Ishikawa (cell line): ENCODE data around the gene CPNE6.

Experiments
- CEBPB ChIP-seq: IDR thresholded peaks from 2 replicates; pipeline ENCODE4 v1.6.1; 2012
- CREB1 ChIP-seq: IDR thresholded peaks from 2 replicates; pipeline ENCODE4 v1.6.1; 2012; ENCODE audit warnings: low read depth
- EGR1 ChIP-seq: IDR thresholded peaks from 2 replicates; pipeline ENCODE4 v1.6.1; 2012
- EP300 ChIP-seq: IDR thresholded peaks from 2 replicates; pipeline ENCODE4 v1.6.1; 2012; ENCODE audit warnings: borderline replicate concordance
- FOXM1 ChIP-seq: IDR thresholded peaks from 2 replicates; pipeline ENCODE4 v1.6.1; 2012; ENCODE audit warnings: low read depth, borderline replicate concordance
- NFIC ChIP-seq: IDR thresholded peaks from 2 replicates; pipeline ENCODE4 v1.6.1; 2012
- RAD21 ChIP-seq: IDR thresholded peaks from 2 replicates; pipeline ENCODE4 v1.6.1; 2012; ENCODE audit warnings: low read depth
- TAF1 ChIP-seq: IDR thresholded peaks from 2 replicates; pipeline ENCODE4 v1.6.1; 2012; ENCODE audit warnings: low read depth, mild to moderate bottlenecking
- TCF12 ChIP-seq: IDR thresholded peaks from 2 replicates; pipeline ENCODE4 v1.6.1; 2012; ENCODE audit warnings: low read depth
- TEAD4 ChIP-seq: IDR thresholded peaks from 2 replicates; pipeline ENCODE4 v1.6.1; 2012
- YY1 ChIP-seq: IDR thresholded peaks from 2 replicates; pipeline ENCODE4 v1.6.1; 2012; ENCODE audit warnings: low read depth
- ZBTB7A ChIP-seq: IDR thresholded peaks from 2 replicates; pipeline ENCODE4 v1.6.1; 2012; ENCODE audit warnings: low read depth
- TF ChIP-seq, protein P1 (sequence below): IDR thresholded peaks from 2 replicates; pipeline ENCODE4 v1.6.1; 2012; ENCODE audit warnings: low read depth, mild to moderate bottlenecking
- TF ChIP-seq, protein P2 (sequence below): IDR thresholded peaks from 2 replicates; pipeline ENCODE4 v1.6.1; 2012
- TF ChIP-seq, protein P3 (sequence below): IDR thresholded peaks from 2 replicates; pipeline ENCODE4 v1.6.1; 2012

Gene CPNE6

DNA sequence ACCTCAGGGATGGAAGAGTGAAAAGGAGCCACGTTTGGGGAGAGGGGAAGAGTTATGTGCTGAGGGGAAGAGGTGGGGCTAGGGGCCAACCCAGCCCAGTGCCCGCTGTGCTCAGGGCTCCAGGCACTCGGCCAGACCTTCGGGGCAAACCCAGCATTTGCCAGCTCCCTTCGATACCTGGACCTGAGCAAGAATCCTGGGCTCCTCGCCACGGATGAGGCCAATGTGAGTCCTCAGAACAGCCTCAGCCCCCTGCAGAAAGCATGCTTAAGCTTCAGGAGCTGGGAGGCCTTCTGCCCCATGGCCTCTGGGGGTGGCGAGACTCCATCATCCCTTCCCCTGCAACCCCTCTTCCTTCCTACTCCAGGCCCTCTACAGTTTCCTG lies 14.6 kb upstream of the CPNE6 start:
- TF ChIP-seq ZBTB7A (no peak), TCF12 (no peak), CREB1 (no peak), RAD21 (no peak), CEBPB (no peak), FOXM1 (no peak)
- TF ChIP-seq, protein P1, sequence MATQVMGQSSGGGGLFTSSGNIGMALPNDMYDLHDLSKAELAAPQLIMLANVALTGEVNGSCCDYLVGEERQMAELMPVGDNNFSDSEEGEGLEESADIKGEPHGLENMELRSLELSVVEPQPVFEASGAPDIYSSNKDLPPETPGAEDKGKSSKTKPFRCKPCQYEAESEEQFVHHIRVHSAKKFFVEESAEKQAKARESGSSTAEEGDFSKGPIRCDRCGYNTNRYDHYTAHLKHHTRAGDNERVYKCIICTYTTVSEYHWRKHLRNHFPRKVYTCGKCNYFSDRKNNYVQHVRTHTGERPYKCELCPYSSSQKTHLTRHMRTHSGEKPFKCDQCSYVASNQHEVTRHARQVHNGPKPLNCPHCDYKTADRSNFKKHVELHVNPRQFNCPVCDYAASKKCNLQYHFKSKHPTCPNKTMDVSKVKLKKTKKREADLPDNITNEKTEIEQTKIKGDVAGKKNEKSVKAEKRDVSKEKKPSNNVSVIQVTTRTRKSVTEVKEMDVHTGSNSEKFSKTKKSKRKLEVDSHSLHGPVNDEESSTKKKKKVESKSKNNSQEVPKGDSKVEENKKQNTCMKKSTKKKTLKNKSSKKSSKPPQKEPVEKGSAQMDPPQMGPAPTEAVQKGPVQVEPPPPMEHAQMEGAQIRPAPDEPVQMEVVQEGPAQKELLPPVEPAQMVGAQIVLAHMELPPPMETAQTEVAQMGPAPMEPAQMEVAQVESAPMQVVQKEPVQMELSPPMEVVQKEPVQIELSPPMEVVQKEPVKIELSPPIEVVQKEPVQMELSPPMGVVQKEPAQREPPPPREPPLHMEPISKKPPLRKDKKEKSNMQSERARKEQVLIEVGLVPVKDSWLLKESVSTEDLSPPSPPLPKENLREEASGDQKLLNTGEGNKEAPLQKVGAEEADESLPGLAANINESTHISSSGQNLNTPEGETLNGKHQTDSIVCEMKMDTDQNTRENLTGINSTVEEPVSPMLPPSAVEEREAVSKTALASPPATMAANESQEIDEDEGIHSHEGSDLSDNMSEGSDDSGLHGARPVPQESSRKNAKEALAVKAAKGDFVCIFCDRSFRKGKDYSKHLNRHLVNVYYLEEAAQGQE, result no peak

DNA sequence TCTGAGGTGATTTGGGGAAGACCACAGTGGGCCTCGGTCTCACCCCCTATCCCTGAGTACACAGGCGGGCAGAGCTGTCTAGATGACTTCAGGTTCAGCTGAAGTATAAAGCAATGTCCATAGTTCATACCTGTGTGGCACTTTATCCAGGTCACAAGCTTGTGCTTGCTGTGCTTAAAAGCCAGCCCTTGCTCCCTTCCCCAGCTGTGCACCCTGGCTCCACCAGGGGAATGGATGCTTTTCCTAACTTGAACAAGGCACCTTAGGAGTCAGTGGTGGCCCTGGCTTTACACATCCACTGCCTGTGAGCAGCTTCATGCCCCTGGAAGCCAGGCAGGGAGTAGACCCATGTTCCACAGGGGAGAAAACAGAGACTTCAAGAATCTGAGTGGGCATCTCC lies 14.1 kb upstream of the CPNE6 start:
- TF ChIP-seq, protein P2, sequence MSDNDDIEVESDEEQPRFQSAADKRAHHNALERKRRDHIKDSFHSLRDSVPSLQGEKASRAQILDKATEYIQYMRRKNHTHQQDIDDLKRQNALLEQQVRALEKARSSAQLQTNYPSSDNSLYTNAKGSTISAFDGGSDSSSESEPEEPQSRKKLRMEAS, result no peak
- TF ChIP-seq, protein P3, sequence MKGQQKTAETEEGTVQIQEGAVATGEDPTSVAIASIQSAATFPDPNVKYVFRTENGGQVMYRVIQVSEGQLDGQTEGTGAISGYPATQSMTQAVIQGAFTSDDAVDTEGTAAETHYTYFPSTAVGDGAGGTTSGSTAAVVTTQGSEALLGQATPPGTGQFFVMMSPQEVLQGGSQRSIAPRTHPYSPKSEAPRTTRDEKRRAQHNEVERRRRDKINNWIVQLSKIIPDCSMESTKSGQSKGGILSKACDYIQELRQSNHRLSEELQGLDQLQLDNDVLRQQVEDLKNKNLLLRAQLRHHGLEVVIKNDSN, result no peak
- TF ChIP-seq, protein P1, result no peak
- TF ChIP-seq NFIC (no peak), TEAD4 (no peak), CEBPB (no peak), CREB1 (no peak), FOXM1 (no peak), YY1 (no peak), RAD21 (no peak), ZBTB7A (no peak), EGR1 (no peak), TAF1 (no peak), TCF12 (no peak), EP300 (no peak)

DNA sequence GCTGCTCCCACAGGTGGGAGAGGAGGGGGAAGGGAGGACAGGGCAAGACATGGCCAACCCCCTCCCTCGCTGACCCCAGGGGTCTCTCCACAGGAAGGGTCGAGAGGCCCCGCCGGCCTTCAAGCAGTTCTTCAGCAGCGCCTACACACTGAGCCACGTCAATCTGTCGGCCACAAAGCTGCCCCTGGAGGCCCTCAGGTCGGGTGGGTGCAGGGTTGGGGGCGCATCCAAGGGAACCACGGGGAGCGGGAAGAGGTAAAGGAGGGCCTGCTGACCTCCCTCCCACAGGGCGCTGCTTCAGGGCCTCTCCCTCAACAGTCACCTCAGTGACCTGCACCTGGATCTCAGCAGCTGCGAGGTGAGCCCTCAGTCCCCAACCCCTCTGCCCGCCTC lies 13.5 kb upstream of the CPNE6 start:
- TF ChIP-seq NFIC, result no peak
- TF ChIP-seq EGR1, result no peak

DNA sequence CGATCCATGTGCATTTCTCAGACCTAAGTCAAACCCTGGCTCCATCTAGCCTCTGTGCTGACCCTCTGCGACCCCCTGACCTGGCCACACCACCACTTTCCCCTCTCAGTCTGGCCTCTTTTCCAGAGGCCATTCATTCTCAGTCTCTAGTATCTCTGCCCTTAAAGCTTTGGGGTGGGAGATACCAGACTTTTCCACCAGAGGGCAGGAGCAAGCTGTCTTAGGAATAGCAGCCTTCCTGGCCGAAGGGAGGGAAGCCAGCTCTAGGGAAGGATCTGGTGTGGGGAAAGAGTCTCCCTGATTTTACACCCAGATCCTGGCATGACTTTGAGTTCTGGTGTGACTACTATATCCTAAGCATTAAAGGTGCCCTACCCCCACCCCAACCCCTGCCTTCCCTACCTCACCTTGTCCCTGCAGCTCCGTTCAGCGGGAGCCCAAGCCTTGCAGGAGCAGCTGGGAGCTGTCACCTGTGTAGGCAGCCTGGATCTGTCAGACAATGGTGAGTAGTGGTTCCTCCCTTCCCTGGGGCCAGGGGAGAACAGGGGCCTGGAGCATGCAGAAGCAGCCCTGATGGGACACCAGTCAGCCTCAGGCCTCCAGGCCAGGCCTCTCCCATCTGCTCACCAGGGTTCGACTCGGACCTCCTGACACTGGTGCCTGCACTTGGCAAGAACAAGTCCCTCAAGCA lies 13.0 kb upstream of the CPNE6 start:
- TF ChIP-seq YY1 (no peak), RAD21 (peak; percentile 98)

DNA sequence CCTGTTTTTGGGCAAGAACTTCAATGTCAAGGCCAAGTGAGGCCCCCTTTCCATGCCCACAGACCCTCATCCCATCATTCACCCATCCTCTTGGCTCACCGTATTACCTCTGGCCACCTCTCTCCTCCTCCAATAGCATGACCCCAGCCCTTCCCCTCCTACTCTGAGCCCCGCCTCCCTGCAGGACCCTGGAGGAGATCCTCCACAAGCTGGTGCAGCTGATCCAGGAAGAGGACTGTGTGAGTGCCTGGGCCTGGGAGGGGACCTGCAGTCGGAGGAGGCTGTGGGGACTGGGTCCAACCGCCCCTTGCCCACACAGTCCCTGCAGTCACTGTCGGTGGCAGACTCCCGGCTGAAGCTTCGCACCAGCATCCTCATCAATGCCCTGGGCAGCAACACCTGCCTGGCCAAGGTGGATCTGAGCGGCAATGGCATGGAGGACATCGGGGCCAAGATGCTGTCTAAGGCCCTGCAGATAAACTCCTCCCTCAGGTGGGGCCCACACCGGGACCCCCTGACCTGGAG lies 12.3 kb upstream of the CPNE6 start:
- TF ChIP-seq RAD21, result no peak
- TF ChIP-seq, protein P3, result no peak
- no peak for TF ChIP-seq FOXM1
- no peak for TF ChIP-seq EP300
- TF ChIP-seq TCF12, result no peak
- no peak for TF ChIP-seq CREB1
- TF ChIP-seq CEBPB, result no peak
- TF ChIP-seq ZBTB7A, result no peak
- no peak for TF ChIP-seq YY1
- TF ChIP-seq TEAD4, result no peak
- TF ChIP-seq, protein P2, result no peak
- no peak for TF ChIP-seq NFIC
- TF ChIP-seq, protein P1, result no peak
- TF ChIP-seq EGR1, result no peak
- TF ChIP-seq TAF1, result no peak
